H1 (cell line): ENCODE data around the gene GAP43. TPM values are rescaled to one million over a fixed set of nuclear protein-coding genes. Genes with fewer than 3 reads are reported as not detected.

Experiments
- CHD2 ChIP-seq: IDR thresholded peaks from 2 replicates; pipeline ENCODE4 v1.6.1; 2012; ENCODE audit warnings: low read length, improper control_type of control experiment
- CHD7 ChIP-seq: fragments of 300-600 bp; sonication (generic); IDR thresholded peaks from 2 replicates; pipeline ENCODE4 v1.7.1; 2012; ENCODE audit warnings: low read length, moderate library complexity, mild to moderate bottlenecking, inconsistent platforms; ENCODE audit not compliant: insufficient replicate concordance
- CTBP2 ChIP-seq: IDR thresholded peaks from 2 replicates; pipeline ENCODE4 v1.7.0; 2011; ENCODE audit warnings: borderline replicate concordance, mild to moderate bottlenecking, moderate library complexity, mixed read lengths, low read length; ENCODE audit not compliant: insufficient read depth, insufficient read length
- EZH2 ChIP-seq: fragments of 200-600 bp; sonication (generic); IDR thresholded peaks from 2 replicates; pipeline ENCODE4 v1.7.1; 2012; ENCODE audit warnings: low read depth, mild to moderate bottlenecking, moderate library complexity, low read length, inconsistent platforms; ENCODE audit not compliant: severe bottlenecking
- TAF7 ChIP-seq: optimal IDR thresholded peaks from 2 replicates; pipeline ENCODE3; 2011; ENCODE audit warnings: low read depth, mild to moderate bottlenecking, inconsistent platforms, low read length, moderate library complexity, borderline replicate concordance
- polyA plus RNA-seq, 7 experiments: library from polyadenylated mRNA; depleted of rRNA in 3 of 7; stranded (reverse) in 5 of 7; unstranded in 2 of 7; fragments of >200 nt in 5 of 7; fragments of 200-250 nt in 2 of 7; gene quantifications; 1 replicate in 5 of 7; 2 replicates in 1 of 7; 4 replicates in 1 of 7; pipeline versions ENCODE4 v1.2.1 to v1.2.3, GENCODE V29; 2011 to 2013; ENCODE audit warnings: missing spikeins in 2 of 7, mixed read lengths in 2 of 7
- total RNA-seq: library from RNA; stranded (reverse); fragmentation: NEBNext Ultra II Directional; extraction: Animal tissue kit (Norgen Biotek cat#: 25700); gene quantifications from 2 replicates; pipeline ENCODE4 v1.2.1, GENCODE V29; 2021

GAP43 gene
- total and polyA plus RNA-seq, 2 of the 8 experiments (the other 6 are each of a cell fraction or from before 2014, with no cell fraction given) = 11.2 to 21.9 TPM

GRCh38 chr3:115590873-115591272 lies 32.4 kb upstream of the GAP43 start (continued):
- TF ChIP-seq CHD7 (no peak), TAF7 (no peak), CTBP2 (no peak), CHD2 (no peak), EZH2 (no peak)
